Parathyroid adenoma (tissue), 2 donors: Measurements from ENCODE around the gene ZSWIM2.

Source experiments
- H2AFZ ChIP-seq: fragments of 300-600 bp; sonication (generic); one replicate; pipeline ENCODE4 v1.7.0; 2017; ENCODE audit warnings: antibody characterized with exemption, mild to moderate bottlenecking
- H3K27ac ChIP-seq: fragments of 300-600 bp; sonication (generic); one replicate; pipeline ENCODE4 v1.7.0; 2017
- H3K27me3 ChIP-seq: fragments of 300-600 bp; sonication (generic); one replicate; pipeline ENCODE4 v1.7.0; 2017; ENCODE audit warnings: low read length; ENCODE audit not compliant: control insufficient read depth, insufficient read depth
- H3K36me3 ChIP-seq: fragments of 300-600 bp; sonication (generic); one replicate; pipeline ENCODE4 v1.7.0; 2017; ENCODE audit warnings: low read length; ENCODE audit not compliant: control insufficient read depth, insufficient read depth
- H3K4me1 ChIP-seq: fragments of 300-600 bp; sonication (generic); one replicate; pipeline ENCODE4 v1.7.0; 2017; ENCODE audit warnings: control low read depth
- H3K4me2 ChIP-seq: fragments of 300-600 bp; sonication (generic); one replicate; pipeline ENCODE4 v1.7.0; 2017; ENCODE audit warnings: low read length
- H3K4me3 ChIP-seq: fragments of 300-600 bp; sonication (generic); one replicate; pipeline ENCODE4 v1.7.0; 2017; ENCODE audit warnings: low read depth, low read length
- H3K79me2 ChIP-seq: fragments of 300-600 bp; sonication (generic); one replicate; pipeline ENCODE4 v1.7.0; 2017; ENCODE audit warnings: control low read depth
- H3K9ac ChIP-seq: fragments of 300-600 bp; sonication (generic); one replicate; pipeline ENCODE4 v1.7.0; 2017; ENCODE audit warnings: mild to moderate bottlenecking
- H3K9me3 ChIP-seq: fragments of 300-600 bp; sonication (generic); one replicate; pipeline ENCODE4 v1.7.0; 2017; ENCODE audit warnings: low read length; ENCODE audit not compliant: control insufficient read depth
- CTCF ChIP-seq: fragments of 300-600 bp; sonication (generic); IDR thresholded peaks from one replicate; pipeline ENCODE4 v1.7.0; 2017; ENCODE audit warnings: antibody characterized with exemption, mild to moderate bottlenecking
- donor health status: primary hyperparathyroidism.

Gene ZSWIM2

GRCh38 chr2:186784930-186785329, 64.0 kb downstream of the ZSWIM2 start:
- no peaks in the 10 kb centered on the region for H3K4me1 ChIP-seq
- H3K4me2 ChIP-seq, result no peak overlapping the region
- H3K4me3 ChIP-seq, result no peak overlapping the region
- no peak overlapping the region for H3K27ac ChIP-seq
- H3K36me3 ChIP-seq, result no peaks in the 10 kb centered on the region
- no peaks in the 10 kb centered on the region for H3K9me3 ChIP-seq
- H3K27me3 ChIP-seq, result no peaks in the 10 kb centered on the region
- H3K9ac ChIP-seq, result no peak overlapping the region
- TF ChIP-seq CTCF, result no peak
- no peaks in the 10 kb centered on the region for H3K79me2 ChIP-seq
- no peak overlapping the region for H2AFZ ChIP-seq

- Histone ChIP-seq H3K79me2 (no peaks in the 10 kb centered on the region), H3K36me3 (no peaks in the 10 kb centered on the region), H3K4me1 (no peaks in the 10 kb centered on the region), H3K27me3 (no peaks in the 10 kb centered on the region), H3K9me3 (no peaks in the 10 kb centered on the region), H2AFZ (no peak overlapping the region), H3K4me3 (no peak overlapping the region), H3K4me2 (no peak overlapping the region), H3K27ac (no peak overlapping the region), H3K9ac (no peak overlapping the region)
- no peak for TF ChIP-seq CTCF
Measured at GRCh38 chr2:186783254-186783653, 65.7 kb downstream of the ZSWIM2 start.

GRCh38 chr2:186780701-186781316, 68.2 kb downstream of the ZSWIM2 start:
- H3K27ac ChIP-seq, result no peak overlapping the region
- H3K79me2 ChIP-seq, result no peaks in the 10 kb centered on the region
- H3K4me1 ChIP-seq, result no peaks in the 10 kb centered on the region
- H3K36me3 ChIP-seq, result no peaks in the 10 kb centered on the region
- no peak overlapping the region for H3K4me2 ChIP-seq
- no peak overlapping the region for H3K9ac ChIP-seq
- no peak for TF ChIP-seq CTCF
- H3K27me3 ChIP-seq, result no peaks in the 10 kb centered on the region
- H2AFZ ChIP-seq, result no peak overlapping the region
- no peak overlapping the region for H3K4me3 ChIP-seq
- H3K9me3 ChIP-seq, result no peaks in the 10 kb centered on the region
